Measurements from ENCODE around the gene ATP6V1B1.

Gene ATP6V1B1

GRCh38 chr2:70988726-70989648 is 53.3 kb downstream of the ATP6V1B1 start:
- Histone ChIP-seq H4K20me1 (ENCODE audit: insufficient read depth, low read length, poor library complexity, severe bottlenecking) (peaks cover 22% of the 10 kb centered on the region), H3K36me3 (ENCODE audit: insufficient read depth, low read length) (peaks cover 57% of the 10 kb centered on the region), H3F3A (ENCODE audit: low read depth) (no peaks in the 10 kb centered on the region), H3K4me1 (ENCODE audit: insufficient read depth, low read length, poor library complexity, severe bottlenecking) (peaks cover 21% of the 10 kb centered on the region), H2AFZ (ENCODE audit: low read length) (no peak overlapping the region), H3K79me2 (ENCODE audit: insufficient read depth, low read length) (peaks cover 39% of the 10 kb centered on the region), H3K9me2 (replicated peaks; ENCODE audit: low read depth, low read length) (no peaks in the 10 kb centered on the region), H3K27me3 (ENCODE audit: insufficient read depth, low read length, poor library complexity, severe bottlenecking) (no peaks in the 10 kb centered on the region), H3K9me3 (ENCODE audit: insufficient read depth, low read depth, low read length) (no peaks in the 10 kb centered on the region), H3K9ac (ENCODE audit: low read depth, low read length, poor library complexity, severe bottlenecking) (no peak overlapping the region), H3K4me2 (ENCODE audit: low read depth, low read length, poor library complexity, severe bottlenecking) (no peak overlapping the region), H3K4me3 (ENCODE audit: low read length, poor library complexity, severe bottlenecking) (no peak overlapping the region)
- TF ChIP-seq EZH2phosphoT487 (IDR thresholded peaks at IDR 0.05; ENCODE audit: borderline replicate concordance) (no peak), CTCF (conservative IDR thresholded peaks at IDR 0.05; ENCODE audit: low read length) (no peak)

GRCh38 chr2:70990216-70990615 is 54.5 kb downstream of the ATP6V1B1 start:
- Histone ChIP-seq H3K9me3 (ENCODE audit: insufficient read depth, low read depth, low read length) (no peaks in the 10 kb centered on the region), H3K36me3 (ENCODE audit: insufficient read depth, low read length) (peaks cover 57% of the 10 kb centered on the region), H4K20me1 (ENCODE audit: insufficient read depth, low read length, poor library complexity, severe bottlenecking) (peaks cover 27% of the 10 kb centered on the region), H3K9ac (ENCODE audit: low read depth, low read length, poor library complexity, severe bottlenecking) (no peak overlapping the region), H3K4me2 (ENCODE audit: low read depth, low read length, poor library complexity, severe bottlenecking) (no peak overlapping the region), H3K9me2 (replicated peaks; ENCODE audit: low read depth, low read length) (no peaks in the 10 kb centered on the region), H3K4me3 (ENCODE audit: low read length, poor library complexity, severe bottlenecking) (no peak overlapping the region), H3K27me3 (ENCODE audit: insufficient read depth, low read length, poor library complexity, severe bottlenecking) (no peaks in the 10 kb centered on the region), H3K4me1 (ENCODE audit: insufficient read depth, low read length, poor library complexity, severe bottlenecking) (peaks cover 25% of the 10 kb centered on the region), H2AFZ (ENCODE audit: low read length) (no peak overlapping the region), H3F3A (ENCODE audit: low read depth) (no peaks in the 10 kb centered on the region), H3K79me2 (ENCODE audit: insufficient read depth, low read length) (peaks cover 45% of the 10 kb centered on the region)
- no peak for TF ChIP-seq CTCF (conservative IDR thresholded peaks at IDR 0.05; ENCODE audit: low read length)

- Histone ChIP-seq H4K20me1 (ENCODE audit: insufficient read depth, low read length, poor library complexity, severe bottlenecking) (peaks cover 27% of the 10 kb centered on the region), H3K4me1 (ENCODE audit: insufficient read depth, low read length, poor library complexity, severe bottlenecking) (peaks cover 32% of the 10 kb centered on the region), H3K9ac (ENCODE audit: low read depth, low read length, poor library complexity, severe bottlenecking) (peak overlapping the region; percentile 24), H2AFZ (ENCODE audit: low read length) (no peak overlapping the region), H3K4me3 (ENCODE audit: low read length, poor library complexity, severe bottlenecking) (peak overlapping the region; percentile 13), H3K9me3 (ENCODE audit: insufficient read depth, low read depth, low read length) (no peaks in the 10 kb centered on the region), H3K4me2 (ENCODE audit: low read depth, low read length, poor library complexity, severe bottlenecking) (peak overlapping the region; percentile 49), H3K79me2 (ENCODE audit: insufficient read depth, low read length) (peaks cover 45% of the 10 kb centered on the region), H3F3A (ENCODE audit: low read depth) (no peaks in the 10 kb centered on the region), H3K27me3 (ENCODE audit: insufficient read depth, low read length, poor library complexity, severe bottlenecking) (no peaks in the 10 kb centered on the region), H3K36me3 (ENCODE audit: insufficient read depth, low read length) (peaks cover 50% of the 10 kb centered on the region), H3K9me2 (replicated peaks; ENCODE audit: low read depth, low read length) (no peaks in the 10 kb centered on the region)
- TF ChIP-seq CTCF (conservative IDR thresholded peaks at IDR 0.05; ENCODE audit: low read length) (no peak), EZH2phosphoT487 (IDR thresholded peaks at IDR 0.05; ENCODE audit: borderline replicate concordance) (no peak)
Measured at GRCh38 chr2:70991142-70991541, 55.4 kb downstream of the ATP6V1B1 start.

All from Loucy (cell line).